Testis (tissue), 2 donors: ENCODE data around the gene HRH1.

Source experiments
- POLR2A ChIP-seq: fragments of 450-650 bp; IDR thresholded peaks from one replicate; pipeline ENCODE4 v1.6.1; 2017; ENCODE audit warnings: antibody characterized with exemption, mild to moderate bottlenecking, moderate library complexity
- TF ChIP-seq, protein P1 (sequence below), 3 experiments: fragments of 450-650 bp in 2 of 3; fragments of 200-600 bp in 1 of 3; sonication (generic) in 1 of 3; IDR thresholded peaks; one replicate each; pipeline ENCODE4 v1.5.1; 2016 to 2019; ENCODE audit warnings: antibody characterized with exemption in 3 of 3, mild to moderate bottlenecking in 2 of 3, moderate library complexity in 1 of 3

DNA sequence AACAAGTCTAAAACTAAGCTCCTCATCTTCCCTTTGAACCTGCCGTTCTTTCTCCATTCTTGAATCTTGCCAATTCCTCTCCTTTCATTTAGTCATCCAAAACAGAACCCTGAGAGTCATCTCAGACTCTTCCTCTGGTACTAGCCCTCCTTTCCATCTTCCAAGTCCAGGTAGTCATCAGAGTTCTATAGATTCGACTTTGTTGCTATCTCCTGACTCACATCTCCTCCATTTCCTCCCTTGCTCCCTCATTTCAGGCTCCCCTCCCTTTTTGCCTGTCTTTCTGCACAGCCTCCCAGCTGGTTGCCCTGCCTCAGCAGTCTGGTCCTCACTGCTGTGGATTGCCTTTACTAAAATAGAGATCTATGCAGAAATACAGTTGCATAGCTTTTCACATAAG, 122.6 kb downstream of the HRH1 start:
- no peak for TF ChIP-seq POLR2A
- TF ChIP-seq, protein P1, sequence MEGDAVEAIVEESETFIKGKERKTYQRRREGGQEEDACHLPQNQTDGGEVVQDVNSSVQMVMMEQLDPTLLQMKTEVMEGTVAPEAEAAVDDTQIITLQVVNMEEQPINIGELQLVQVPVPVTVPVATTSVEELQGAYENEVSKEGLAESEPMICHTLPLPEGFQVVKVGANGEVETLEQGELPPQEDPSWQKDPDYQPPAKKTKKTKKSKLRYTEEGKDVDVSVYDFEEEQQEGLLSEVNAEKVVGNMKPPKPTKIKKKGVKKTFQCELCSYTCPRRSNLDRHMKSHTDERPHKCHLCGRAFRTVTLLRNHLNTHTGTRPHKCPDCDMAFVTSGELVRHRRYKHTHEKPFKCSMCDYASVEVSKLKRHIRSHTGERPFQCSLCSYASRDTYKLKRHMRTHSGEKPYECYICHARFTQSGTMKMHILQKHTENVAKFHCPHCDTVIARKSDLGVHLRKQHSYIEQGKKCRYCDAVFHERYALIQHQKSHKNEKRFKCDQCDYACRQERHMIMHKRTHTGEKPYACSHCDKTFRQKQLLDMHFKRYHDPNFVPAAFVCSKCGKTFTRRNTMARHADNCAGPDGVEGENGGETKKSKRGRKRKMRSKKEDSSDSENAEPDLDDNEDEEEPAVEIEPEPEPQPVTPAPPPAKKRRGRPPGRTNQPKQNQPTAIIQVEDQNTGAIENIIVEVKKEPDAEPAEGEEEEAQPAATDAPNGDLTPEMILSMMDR (IDR thresholded peaks at IDR 0.05) = no peak
